GM18519 (cell line): ENCODE data around the gene APPBP2.

Experiments used
- ATAC-seq: cut with Tn5 transposase; IDR thresholded peaks from one replicate; pipeline ENCODE4 v1.9.1; 2021; ENCODE audit warnings: mild to moderate bottlenecking, moderate library complexity; ENCODE audit not compliant: unreplicated experiment, low FRiP score

APPBP2 gene

GRCh38 chr17:60401819-60402218 lies 124.2 kb downstream of the APPBP2 start:
- ATAC-seq, result no peak

- ATAC-seq, result peak; percentile 43
These were observed 127.6 kb downstream of the APPBP2 start for GRCh38 chr17:60398227-60398959.

- ATAC-seq, result no peak
These were observed 129.6 kb downstream of the APPBP2 start for GRCh38 chr17:60396412-60396811.

- ATAC-seq, result no peak
These were observed 130.5 kb downstream of the APPBP2 start for GRCh38 chr17:60395508-60396065.

- ATAC-seq, result no peak
These were observed 132.0 kb downstream of the APPBP2 start for GRCh38 chr17:60393840-60394723.
